Spinal cord (tissue), 10 donors: Measurements from ENCODE around the gene TMEM183A. TPM values are rescaled to one million over a fixed set of nuclear protein-coding genes. Genes with fewer than 3 reads are reported as not detected.

Source experiments
- DNase-seq, 6 donors: peaks; one replicate each; pipeline versions ENCODE4 v3.0.0 to v3.0.0-alpha.2; 2013 to 2015; ENCODE audit warnings: low spot score in 6 of 6, low read depth in 4 of 6
- H3K27ac ChIP-seq: one replicate; pipeline ENCODE4 v1.5.1; 2013; ENCODE audit warnings: low read depth, low read length, control low read depth
- H3K27me3 ChIP-seq: one replicate; pipeline ENCODE4 v1.6.1; 2013; ENCODE audit warnings: low read length; ENCODE audit not compliant: control insufficient read depth, insufficient read depth
- H3K36me3 ChIP-seq: one replicate; pipeline ENCODE4 v1.6.1; 2013; ENCODE audit warnings: low read length; ENCODE audit not compliant: control insufficient read depth, insufficient read depth
- H3K4me1 ChIP-seq: one replicate; pipeline ENCODE4 v1.6.1; 2013; ENCODE audit warnings: low read length; ENCODE audit not compliant: control insufficient read depth, insufficient read depth
- H3K4me3 ChIP-seq: one replicate; pipeline ENCODE4 v1.5.1; 2013; ENCODE audit warnings: low read depth, low read length, control low read depth
- H3K9me3 ChIP-seq: one replicate; pipeline ENCODE4 v1.6.1; 2013; ENCODE audit warnings: low read length; ENCODE audit not compliant: control insufficient read depth, insufficient read depth
- WGBS: methylation state at CpG from one replicate; pipeline ENCODE4 v1.1.5; 2013; ENCODE audit warnings: missing lambda C conversion rate; ENCODE audit not compliant: insufficient coverage; 5-methylcytosine and 5-hydroxymethylcytosine counted together
- polyA plus RNA-seq, 2 donors: library from polyadenylated mRNA; unstranded; fragments of 120-200 nt; gene quantifications; one replicate each; pipeline ENCODE4 v1.2.1, GENCODE V29; 2013; ENCODE audit not compliant: insufficient read length in 2 of 2
- total RNA-seq, 2 donors: library from RNA; depleted of rRNA in 1 of 2; stranded (reverse); fragments of 120-200 nt in 1 of 2; fragments of >200 nt in 1 of 2; gene quantifications; one replicate each; pipeline versions ENCODE4 v1.2.3 to v1.2.4, GENCODE V29; 2013 to 2014
- donor health status: healthy.

TMEM183A gene
- total and polyA plus RNA-seq, 4 donors, result 76.6 to 90.5 (median 81.0) TPM

GRCh38 chr1:203050826-203051225, 43.7 kb downstream of the TMEM183A start:
- no peak for DNase-seq
- H3K4me1 ChIP-seq, result peaks cover 14% of the 10 kb centered on the region
- 100% methylated on average over 1 of the region's 4 CpGs for WGBS

DNA sequence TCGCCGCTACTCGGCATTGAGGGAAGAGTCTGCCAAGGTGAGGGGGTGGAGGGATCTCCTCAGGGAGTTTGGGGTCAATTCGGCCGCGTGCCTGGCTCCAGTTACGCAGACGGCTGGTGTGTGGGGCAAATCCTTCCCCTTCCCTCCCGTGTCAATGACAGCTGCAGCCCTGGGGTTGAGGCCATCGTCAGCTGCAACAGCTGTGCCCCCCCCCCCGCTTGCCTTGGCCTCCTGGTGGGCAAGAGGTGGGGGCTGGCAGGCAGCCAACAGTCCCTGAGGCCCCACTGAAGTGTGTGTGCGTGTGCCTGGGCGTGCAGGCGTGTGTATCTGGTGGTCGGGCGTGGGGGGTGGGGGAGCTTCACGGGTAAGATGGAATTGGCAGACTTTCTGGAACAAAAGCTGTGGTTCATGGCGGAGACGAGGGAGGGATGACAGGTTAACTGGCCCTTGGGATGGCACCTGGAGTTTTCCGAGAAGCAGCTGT, 44.7 kb downstream of the TMEM183A start:
- peak in 2 of 6 donors; percentile 39 to 59 for DNase-seq
- no peak overlapping the region for H3K4me3 ChIP-seq
- H3K27ac ChIP-seq, result no peak overlapping the region
- peaks cover 58% of the 10 kb centered on the region for H3K36me3 ChIP-seq
- H3K27me3 ChIP-seq, result no peaks in the 10 kb centered on the region
- H3K9me3 ChIP-seq, result no peaks in the 10 kb centered on the region
- WGBS, result 29% methylated on average over 14 of the region's 20 CpGs
- peaks cover 10% of the 10 kb centered on the region for H3K4me1 ChIP-seq

More at GRCh38 chr1:203050826-203051225, 43.7 kb downstream of the TMEM183A start:
- peaks cover 55% of the 10 kb centered on the region for H3K36me3 ChIP-seq
- no peaks in the 10 kb centered on the region for H3K27me3 ChIP-seq
- no peak overlapping the region for H3K27ac ChIP-seq
- no peak overlapping the region for H3K4me3 ChIP-seq
- H3K9me3 ChIP-seq, result no peaks in the 10 kb centered on the region

GRCh38 chr1:203052601-203053000, 45.4 kb downstream of the TMEM183A start:
- H3K36me3 ChIP-seq, result peaks cover 55% of the 10 kb centered on the region
- H3K9me3 ChIP-seq, result no peaks in the 10 kb centered on the region
- peaks cover 10% of the 10 kb centered on the region for H3K4me1 ChIP-seq
- H3K27me3 ChIP-seq, result no peaks in the 10 kb centered on the region
- no CpG with 5 or more reads among the region's 3 CpGs for WGBS
- no peak overlapping the region for H3K27ac ChIP-seq
- no peak overlapping the region for H3K4me3 ChIP-seq
- DNase-seq, result no peak

DNA sequence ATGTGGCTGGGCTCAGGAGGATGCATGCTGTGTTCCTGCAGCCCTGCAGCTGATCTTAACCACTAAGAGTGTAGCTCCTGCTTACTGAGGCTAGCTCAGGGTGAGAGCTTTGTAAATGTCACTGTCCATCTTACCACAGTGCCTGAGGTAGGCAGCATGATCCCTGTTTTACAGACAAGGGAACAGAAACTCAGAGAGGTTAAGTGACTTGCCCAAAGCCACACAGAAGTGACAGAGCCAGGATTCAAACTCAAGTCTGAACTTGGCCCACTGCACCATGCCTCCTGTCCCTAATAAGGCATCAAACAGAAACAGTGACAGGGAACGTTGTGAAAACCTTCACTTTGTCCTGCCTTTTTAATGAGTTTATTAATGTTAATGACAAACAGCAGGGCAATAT, 47.0 kb downstream of the TMEM183A start:
- peaks cover 51% of the 10 kb centered on the region for H3K36me3 ChIP-seq
- no peaks in the 10 kb centered on the region for H3K27me3 ChIP-seq
- no peak overlapping the region for H3K4me3 ChIP-seq
- DNase-seq, result no peak
- H3K9me3 ChIP-seq, result no peaks in the 10 kb centered on the region
- no CpG with 5 or more reads among the region's 1 CpG for WGBS
- peaks cover 19% of the 10 kb centered on the region for H3K4me1 ChIP-seq
- no peak overlapping the region for H3K27ac ChIP-seq

GRCh38 chr1:203054642-203055041, 47.5 kb downstream of the TMEM183A start:
- Histone ChIP-seq H3K36me3 (peaks cover 50% of the 10 kb centered on the region), H3K4me3 (no peak overlapping the region), H3K27ac (no peak overlapping the region), H3K4me1 (peaks cover 21% of the 10 kb centered on the region), H3K27me3 (no peaks in the 10 kb centered on the region), H3K9me3 (no peaks in the 10 kb centered on the region)
- no CpG with 5 or more reads among the region's 5 CpGs for WGBS
- DNase-seq, result no peak

- Histone ChIP-seq H3K36me3 (peaks cover 53% of the 10 kb centered on the region), H3K9me3 (no peaks in the 10 kb centered on the region), H3K4me1 (peaks cover 21% of the 10 kb centered on the region), H3K27ac (no peak overlapping the region), H3K27me3 (no peaks in the 10 kb centered on the region), H3K4me3 (no peak overlapping the region)
- WGBS, result 78% methylated on average over 20 of the region's 24 CpGs
- DNase-seq, result no peak
Measured at GRCh38 chr1:203055161-203055799, 48.1 kb downstream of the TMEM183A start.

GRCh38 chr1:203056012-203056411, 48.8 kb downstream of the TMEM183A start:
- Histone ChIP-seq H3K36me3 (peaks cover 58% of the 10 kb centered on the region), H3K27ac (no peak overlapping the region), H3K4me1 (peaks cover 21% of the 10 kb centered on the region), H3K4me3 (no peak overlapping the region), H3K27me3 (no peaks in the 10 kb centered on the region), H3K9me3 (no peaks in the 10 kb centered on the region)
- WGBS, result 78% methylated on average over 4 of the region's 7 CpGs
- DNase-seq, result no peak

GRCh38 chr1:203056516-203056915, 49.3 kb downstream of the TMEM183A start:
- Histone ChIP-seq H3K27me3 (no peaks in the 10 kb centered on the region), H3K9me3 (no peaks in the 10 kb centered on the region), H3K36me3 (peaks cover 62% of the 10 kb centered on the region), H3K4me3 (no peak overlapping the region), H3K27ac (no peak overlapping the region), H3K4me1 (peaks cover 19% of the 10 kb centered on the region)
- WGBS, result 96% methylated on average over 6 of the region's 6 CpGs
- no peak for DNase-seq

GRCh38 chr1:203057911-203058675, 50.9 kb downstream of the TMEM183A start:
- H3K4me1 ChIP-seq, result peaks cover 12% of the 10 kb centered on the region
- H3K9me3 ChIP-seq, result no peaks in the 10 kb centered on the region
- H3K27ac ChIP-seq, result no peak overlapping the region
- H3K27me3 ChIP-seq, result no peaks in the 10 kb centered on the region
- 61% methylated on average over 9 of the region's 10 CpGs for WGBS
- H3K36me3 ChIP-seq, result peaks cover 58% of the 10 kb centered on the region
- H3K4me3 ChIP-seq, result no peak overlapping the region
- DNase-seq, result no peak

DNA sequence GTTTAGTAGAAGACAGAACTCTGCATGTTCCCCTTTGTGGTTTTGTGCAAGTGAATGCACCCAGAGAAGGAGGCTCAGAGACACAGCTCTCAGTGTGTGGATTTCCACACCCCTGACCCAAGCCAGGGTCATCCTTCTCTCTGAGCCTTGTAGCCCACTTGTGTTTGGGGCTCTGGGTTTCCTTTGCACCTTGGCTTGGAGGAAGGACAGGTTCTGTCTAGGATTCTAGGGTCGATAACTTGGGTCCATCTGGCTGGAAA, 51.4 kb downstream of the TMEM183A start:
- H3K27ac ChIP-seq, result no peak overlapping the region
- H3K27me3 ChIP-seq, result no peaks in the 10 kb centered on the region
- H3K4me1 ChIP-seq, result peaks cover 12% of the 10 kb centered on the region
- DNase-seq, result no peak
- no peak overlapping the region for H3K4me3 ChIP-seq
- peaks cover 59% of the 10 kb centered on the region for H3K36me3 ChIP-seq
- no peaks in the 10 kb centered on the region for H3K9me3 ChIP-seq
- 100% methylated on average over 1 of the region's 1 CpG for WGBS
